Keratinocyte (primary cell): ENCODE measurements around the gene ASIC2. TPM values are rescaled to one million over a fixed set of nuclear protein-coding genes. Genes with fewer than 3 reads are reported as not detected.

Source experiments
- DNase-seq: peaks from one replicate; pipeline ENCODE4 v3.0.0-alpha.2; 2011; ENCODE audit warnings: low read depth, missing footprints, low spot score
- FAIRE-seq: peaks from 2 replicates; lab custom pipeline; 2011; peaks lifted over from hg19 to GRCh38; lab: Jason Lieb, UNC
- H2AFZ ChIP-seq: 2 replicates; pipeline ENCODE4 v1.6.0; 2012; ENCODE audit warnings: low read length, control low read depth, inconsistent platforms; ENCODE audit not compliant: control insufficient read depth
- H3K27ac ChIP-seq: 2 replicates; pipeline ENCODE4 v1.5.1; 2011; ENCODE audit warnings: low read length; ENCODE audit not compliant: control insufficient read depth, insufficient read depth
- H3K27me3 ChIP-seq: 3 replicates; pipeline ENCODE4 v1.6.0; 2011; ENCODE audit warnings: low read length; ENCODE audit not compliant: control insufficient read depth, insufficient read depth; ENCODE audit errors: extremely low read depth
- H3K36me3 ChIP-seq, 2 experiments: 2 replicates in 1 of 2; 3 replicates in 1 of 2; pipeline ENCODE4 v1.5.1; 2011; ENCODE audit warnings: low read length in 2 of 2, mild to moderate bottlenecking in 1 of 2; ENCODE audit not compliant: control insufficient read depth in 2 of 2, insufficient read depth in 2 of 2; ENCODE audit errors: extremely low read depth in 1 of 2
- H3K4me1 ChIP-seq: 3 replicates; pipeline ENCODE4 v1.5.1; 2011; ENCODE audit warnings: low read length; ENCODE audit not compliant: control insufficient read depth, insufficient read depth; ENCODE audit errors: extremely low read depth
- H3K4me2 ChIP-seq: 3 replicates; pipeline ENCODE4 v1.6.0; 2011; ENCODE audit warnings: low read depth, low read length; ENCODE audit not compliant: control insufficient read depth, insufficient read depth; ENCODE audit errors: extremely low read depth
- H3K4me3 ChIP-seq, 3 experiments: fragments of 200-600 bp in 1 of 3; sonication (generic) in 1 of 3; 2 replicates in 2 of 3; 3 replicates in 1 of 3; pipeline ENCODE4 v1.5.1; 2011 to 2016; ENCODE audit warnings: low read length in 3 of 3, mild to moderate bottlenecking in 3 of 3, control low read depth in 2 of 3, inconsistent platforms in 1 of 3, low read depth in 1 of 3, mixed read lengths in 1 of 3, mixed run types in 1 of 3, moderate library complexity in 1 of 3; ENCODE audit not compliant: control insufficient read depth in 2 of 3, insufficient read depth in 2 of 3; ENCODE audit errors: extremely low read depth in 1 of 3
- H3K79me2 ChIP-seq: 2 replicates; pipeline ENCODE4 v1.6.0; 2012; ENCODE audit warnings: low read length; ENCODE audit not compliant: control insufficient read depth, insufficient read depth
- H3K9ac ChIP-seq: 3 replicates; pipeline ENCODE4 v1.6.0; 2011; ENCODE audit warnings: low read length; ENCODE audit not compliant: control insufficient read depth, insufficient read depth; ENCODE audit errors: extremely low read depth
- H3K9me1 ChIP-seq: 3 replicates; pipeline ENCODE4 v1.6.0; 2011; ENCODE audit warnings: low read length; ENCODE audit not compliant: control insufficient read depth, insufficient read depth; ENCODE audit errors: extremely low read depth
- H3K9me3 ChIP-seq: 2 replicates; pipeline ENCODE4 v1.5.1; 2012; ENCODE audit warnings: low read depth, low read length; ENCODE audit not compliant: control insufficient read depth
- H4K20me1 ChIP-seq: 3 replicates; pipeline ENCODE4 v1.6.0; 2011; ENCODE audit warnings: low read length; ENCODE audit not compliant: control insufficient read depth, insufficient read depth; ENCODE audit errors: extremely low read depth
- CTCF ChIP-seq, 3 experiments: IDR thresholded peaks in 1 of 3; conservative IDR thresholded peaks in 1 of 3; optimal IDR thresholded peaks in 1 of 3; 2 replicates in 2 of 3; 3 replicates in 1 of 3; pipeline versions ENCODE3 to v1.5.1; 2011; ENCODE audit warnings: low read length in 3 of 3, mild to moderate bottlenecking in 3 of 3, moderate library complexity in 2 of 3, control low read depth in 1 of 3, inconsistent platforms in 1 of 3; ENCODE audit not compliant: insufficient read depth in 2 of 3; ENCODE audit errors: extremely low read depth in 1 of 3
- EZH2 ChIP-seq: IDR thresholded peaks from one replicate; pipeline ENCODE4 v1.6.1; 2012; ENCODE audit warnings: inconsistent platforms, mild to moderate bottlenecking, low read length, moderate library complexity
- dilution Hi-C: fragments of 300-500 bp; cut with MboI; formaldehyde crosslinking; loops from one replicate; pipeline ENCODE4 v1.7.0; 2020; ENCODE audit warnings: low sequenced_read_pairs; ENCODE audit not compliant: extremely low pct_ligation_motif_present
- polyA plus RNA-seq, 5 experiments: library from polyadenylated mRNA; depleted of rRNA in 3 of 5; stranded (reverse) in 3 of 5; stranded (forward) in 1 of 5; unstranded in 1 of 5; fragments of >200 nt; gene quantifications; 1 replicate in 1 of 5; 2 replicates in 3 of 5; 3 replicates in 1 of 5; pipeline versions ENCODE4 v1.2.1 to v1.2.3, GENCODE V29; 2011 to 2012; ENCODE audit warnings: missing spikeins in 2 of 5, low read depth in 1 of 5, low replicate concordance in 1 of 5

Gene ASIC2
- polyA plus RNA-seq, 1 donor (not counting 4 experiments of a cell fraction or from before 2014, with no cell fraction given), result not detected

GRCh38 chr17:33240362-33240761 is 52.7 kb downstream of the ASIC2 start:
- no peak overlapping the region for H3K4me3 ChIP-seq
- no peaks in the 10 kb centered on the region for H3K79me2 ChIP-seq
- peaks cover 17% of the 10 kb centered on the region for H3K4me1 ChIP-seq
- H4K20me1 ChIP-seq, result no peaks in the 10 kb centered on the region
- dilution Hi-C loops, result no loop called here
- no peak overlapping the region for H3K9ac ChIP-seq
- no peak overlapping the region for H2AFZ ChIP-seq
- DNase-seq, result no peak
- no peaks in the 10 kb centered on the region for H3K36me3 ChIP-seq
- H3K27me3 ChIP-seq, result peaks cover 4% of the 10 kb centered on the region
- no peak for FAIRE-seq
- TF ChIP-seq CTCF (optimal IDR thresholded peaks at IDR 0.05 in 1 of 3, IDR thresholded peaks at IDR 0.05 in 1 of 3, conservative IDR thresholded peaks at IDR 0.05 in 1 of 3; ENCODE audit: extremely low read depth in 1 of 3, insufficient read depth in 2 of 3, low read length in 3 of 3), result no peak
- TF ChIP-seq EZH2, result no peak
- no peak overlapping the region for H3K4me2 ChIP-seq
- H3K9me3 ChIP-seq, result no peaks in the 10 kb centered on the region
- no peaks in the 10 kb centered on the region for H3K9me1 ChIP-seq
- H3K27ac ChIP-seq, result no peak overlapping the region

DNA sequence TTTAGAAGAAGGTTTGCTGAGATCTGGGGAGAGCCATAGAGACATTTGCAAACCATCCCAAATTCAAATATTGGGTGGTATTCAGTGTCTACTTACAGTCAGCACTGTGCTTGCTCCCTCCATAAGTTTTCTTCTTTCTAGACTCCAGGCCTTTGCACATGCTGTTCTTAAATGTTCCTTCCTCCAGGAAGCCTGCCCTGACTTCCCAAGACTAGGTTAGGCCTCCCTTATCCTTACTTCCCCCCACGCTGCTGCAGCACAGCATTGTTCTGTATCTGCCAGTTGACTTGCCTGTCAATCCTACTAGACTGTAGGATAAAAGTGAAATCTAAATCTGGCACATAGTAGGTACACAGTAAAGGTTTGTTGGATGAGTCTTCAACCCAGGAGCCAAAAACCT is 53.4 kb downstream of the ASIC2 start:
- no peak for DNase-seq
- Histone ChIP-seq H3K4me1 (peaks cover 23% of the 10 kb centered on the region), H3K4me3 (no peak overlapping the region), H3K9me1 (no peaks in the 10 kb centered on the region), H3K9me3 (no peaks in the 10 kb centered on the region), H3K36me3 (no peaks in the 10 kb centered on the region), H3K27ac (no peak overlapping the region), H3K27me3 (peaks cover 4% of the 10 kb centered on the region), H3K4me2 (no peak overlapping the region), H3K9ac (no peak overlapping the region), H4K20me1 (no peaks in the 10 kb centered on the region), H3K79me2 (no peaks in the 10 kb centered on the region), H2AFZ (no peak overlapping the region)
- TF ChIP-seq EZH2 (no peak), CTCF (optimal IDR thresholded peaks at IDR 0.05 in 1 of 3, IDR thresholded peaks at IDR 0.05 in 1 of 3, conservative IDR thresholded peaks at IDR 0.05 in 1 of 3; ENCODE audit: extremely low read depth in 1 of 3, insufficient read depth in 2 of 3, low read length in 3 of 3) (no peak)
- FAIRE-seq, result no peak
- dilution Hi-C loops, result no loop called here
